Muscle of back (tissue), 11 donors: Measurements from ENCODE around the gene DSCAML1. TPM values are rescaled to one million over a fixed set of nuclear protein-coding genes. Genes with fewer than 3 reads are reported as not detected.

Experiments used
- DNase-seq, 3 donors: peaks; one replicate each; pipeline versions ENCODE4 v3.0.0 to v3.0.0-alpha.2; 2013
- polyA plus RNA-seq, 10 donors: library from polyadenylated mRNA; unstranded; fragments of 120-200 nt; gene quantifications; one replicate each; pipeline ENCODE4 v1.2.1, GENCODE V29; 2013; ENCODE audit not compliant: insufficient read length in 10 of 10

Gene DSCAML1
- polyA plus RNA-seq, 10 donors: 0.28 to 1.3 (median 0.57) TPM

GRCh38 chr11:117668321-117668751, 128.7 kb downstream of the DSCAML1 start:
- DNase-seq: no peak

GRCh38 chr11:117664897-117665296, 132.1 kb downstream of the DSCAML1 start:
- DNase-seq: no peak

GRCh38 chr11:117663821-117664220, 133.2 kb downstream of the DSCAML1 start:
- DNase-seq: peak in 2 of 3 donors; percentile 36 to 74

GRCh38 chr11:117663414-117663813, 133.6 kb downstream of the DSCAML1 start:
- peak in 1 of 3 donors; percentile 30 for DNase-seq

- DNase-seq: no peak
Observed at GRCh38 chr11:117662671-117663269, 134.2 kb downstream of the DSCAML1 start.

- no peak for DNase-seq
Observed at GRCh38 chr11:117662255-117662654, 134.8 kb downstream of the DSCAML1 start.

GRCh38 chr11:117658809-117659208, 138.2 kb downstream of the DSCAML1 start:
- no peak for DNase-seq

GRCh38 chr11:117657794-117658193, 139.2 kb downstream of the DSCAML1 start:
- no peak for DNase-seq

GRCh38 chr11:117654281-117655255, 142.4 kb downstream of the DSCAML1 start:
- DNase-seq: no peak

GRCh38 chr11:117652521-117652920, 144.5 kb downstream of the DSCAML1 start:
- no peak for DNase-seq

GRCh38 chr11:117649296-117650055, 147.5 kb downstream of the DSCAML1 start:
- no peak for DNase-seq

- DNase-seq: no peak
Observed at GRCh38 chr11:117647872-117648271, 149.1 kb downstream of the DSCAML1 start.

- DNase-seq: peak in 1 of 3 donors; percentile 13
Observed at GRCh38 chr11:117647207-117647606, 149.8 kb downstream of the DSCAML1 start.

GRCh38 chr11:117646411-117646810, 150.6 kb downstream of the DSCAML1 start:
- peak in 2 of 3 donors; percentile 37 to 60 for DNase-seq

GRCh38 chr11:117644403-117645155, 152.4 kb downstream of the DSCAML1 start:
- DNase-seq: no peak

- peak in 1 of 3 donors; percentile 11 for DNase-seq
Observed at GRCh38 chr11:117643606-117644300, 153.3 kb downstream of the DSCAML1 start.

GRCh38 chr11:117642835-117643234, 154.2 kb downstream of the DSCAML1 start:
- no peak for DNase-seq

GRCh38 chr11:117642396-117642795, 154.6 kb downstream of the DSCAML1 start:
- no peak for DNase-seq

- no peak for DNase-seq
Observed at GRCh38 chr11:117641008-117641915, 155.8 kb downstream of the DSCAML1 start.

- DNase-seq: no peak
Observed at GRCh38 chr11:117640041-117640440, 157.0 kb downstream of the DSCAML1 start.
